A549 (cell line): ENCODE measurements around the gene GRIK2. TPM values are rescaled to one million over a fixed set of nuclear protein-coding genes. Genes with fewer than 3 reads are reported as not detected.
A peak's percentile ranks its signal among the peaks of the same experiment; 100 is the strongest.
"Not testable (repeated sequence)": the region's sequence is repeated elsewhere in the genome, so short reads cannot be mapped to it uniquely, and the experiment has no call there.

Experiments
- ATAC-seq, 2 experiments: fragments of 200-7000 bp in 1 of 2; fragments of >200 bp in 1 of 2; cut with Nextera tagmentation in 1 of 2; cut with Tn5 transposase in 1 of 2; 3 replicates each; pipeline versions ENCODE4 v1.8.0 to v1.9.1; 2018 to 2020; ENCODE audit warnings: mild to moderate bottlenecking in 1 of 2, moderate library complexity in 1 of 2
- CTCF ChIA-PET: fragments of 300-600 bp; sonication (Branson Sonifier 250); formaldehyde crosslinking; extraction: SDS; loops from one replicate; lab custom pipeline; 2021; ENCODE audit warnings: antibody characterized with exemption, inconsistent platforms; lab: Yijun Ruan, JAX
- POLR2A ChIA-PET: fragments of 350-600 bp; formaldehyde crosslinking; extraction: SDS; loops from one replicate; lab custom pipeline; 2021; ENCODE audit warnings: antibody characterized with exemption, inconsistent platforms; lab: Yijun Ruan, JAX
- DNase-seq, 2 experiments: peaks; one replicate each; pipeline versions ENCODE4 v3.0.0 to v3.0.0-alpha.2; 2011 to 2016; ENCODE audit warnings: low read depth in 1 of 2, low spot score in 1 of 2
- FAIRE-seq: peaks from 2 replicates; lab custom pipeline; 2011; peaks lifted over from hg19 to GRCh38; lab: Jason Lieb, UNC
- H3K27ac ChIP-seq, 2 experiments: fragments of >200 bp; sonication (Bioruptor Twin); formaldehyde crosslinking; 3 replicates each; pipeline ENCODE4 v1.5.1; 2016 to 2017
- H3K4me1 ChIP-seq: fragments of >200 bp; sonication (Bioruptor Twin); formaldehyde crosslinking; 3 replicates; pipeline ENCODE4 v1.6.1; 2016
- H3K4me2 ChIP-seq: fragments of >200 bp; sonication (Bioruptor Twin); formaldehyde crosslinking; 3 replicates; pipeline ENCODE4 v1.6.1; 2016
- H3K4me3 ChIP-seq: fragments of >200 bp; sonication (Bioruptor Twin); formaldehyde crosslinking; 3 replicates; pipeline ENCODE4 v1.5.1; 2016
- H3K9me3 ChIP-seq: fragments of >200 bp; sonication (Bioruptor Twin); formaldehyde crosslinking; 3 replicates; pipeline ENCODE4 v1.6.1; 2016
- CBX2 ChIP-seq: fragments of 200-600 bp; sonication (generic); IDR thresholded peaks from 2 replicates; pipeline ENCODE4 v1.6.1; 2016; ENCODE audit warnings: low read depth, mild to moderate bottlenecking, borderline replicate concordance
- CBX8 ChIP-seq: fragments of 200-600 bp; sonication (generic); IDR thresholded peaks from 2 replicates; pipeline ENCODE4 v1.6.1; 2016
- CEBPB ChIP-seq, 2 experiments: fragments of >200 bp in 1 of 2; sonication (Bioruptor Twin) in 1 of 2; formaldehyde crosslinking in 1 of 2; IDR thresholded peaks; 2 replicates each; pipeline ENCODE4 v1.6.1; 2012 to 2016
- CHD2 ChIP-seq: fragments of 150-350 bp; IDR thresholded peaks from 2 replicates; pipeline ENCODE4 v1.6.1; 2014; ENCODE audit warnings: low read length; ENCODE audit not compliant: partially characterized antibody
- CHD4 ChIP-seq: fragments of 200-600 bp; sonication (generic); IDR thresholded peaks from 2 replicates; pipeline ENCODE4 v1.6.1; 2016; ENCODE audit warnings: antibody characterized with exemption, mild to moderate bottlenecking, borderline replicate concordance
- EHMT2 ChIP-seq: fragments of 200-600 bp; sonication (generic); IDR thresholded peaks from 2 replicates; pipeline ENCODE4 v1.6.1; 2016; ENCODE audit warnings: antibody characterized with exemption, low read depth, mild to moderate bottlenecking, moderate library complexity
- EP300 ChIP-seq, 2 experiments: fragments of >200 bp; sonication (Bioruptor Twin); formaldehyde crosslinking; IDR thresholded peaks; 2 replicates in 1 of 2; 3 replicates in 1 of 2; pipeline ENCODE4 v1.6.1; 2016 to 2017
- HEYL ChIP-seq: fragments of 250-450 bp; sonication (Bioruptor Pico); IDR thresholded peaks from 2 replicates; pipeline ENCODE4 v1.8.0; 2021; ENCODE audit warnings: mild to moderate bottlenecking, moderate library complexity
- HOXA7 ChIP-seq: fragments of 250-450 bp; sonication (Bioruptor Pico); IDR thresholded peaks from 2 replicates; pipeline ENCODE4 v1.5.0; 2020; ENCODE audit warnings: mild to moderate bottlenecking, moderate library complexity
- HOXB5 ChIP-seq: fragments of 250-450 bp; sonication (Bioruptor Pico); IDR thresholded peaks from 2 replicates; pipeline ENCODE4 v1.5.0; 2020; ENCODE audit warnings: mild to moderate bottlenecking, moderate library complexity
- JUN ChIP-seq, 2 experiments: fragments of >200 bp; sonication (Bioruptor Twin); formaldehyde crosslinking; IDR thresholded peaks; 2 replicates in 1 of 2; 3 replicates in 1 of 2; pipeline ENCODE4 v1.6.1; 2016 to 2017
- JUNB ChIP-seq: fragments of >200 bp; sonication (Bioruptor Twin); formaldehyde crosslinking; IDR thresholded peaks from 2 replicates; pipeline ENCODE4 v1.6.1; 2016
- MAFK ChIP-seq: fragments of 450-650 bp; IDR thresholded peaks from 2 replicates; pipeline ENCODE4 v1.6.1; 2014; ENCODE audit not compliant: partially characterized antibody
- NPAS2 ChIP-seq: fragments of 250-450 bp; sonication (Bioruptor Pico); IDR thresholded peaks from 2 replicates; pipeline ENCODE4 v1.8.0; 2022; ENCODE audit warnings: mild to moderate bottlenecking, moderate library complexity, borderline replicate concordance
- POLR2AphosphoS2 ChIP-seq: conservative IDR thresholded peaks from 2 replicates; pipeline ENCODE4 v1.6.1; 2012; ENCODE audit warnings: low read length, improper control_type of control experiment, inconsistent platforms
- RARB ChIP-seq: fragments of 250-450 bp; sonication (Bioruptor Pico); IDR thresholded peaks from 2 replicates; pipeline ENCODE4 v1.8.0; 2021; ENCODE audit warnings: mild to moderate bottlenecking, moderate library complexity
- RCOR1 ChIP-seq: fragments of 150-350 bp; IDR thresholded peaks from 2 replicates; pipeline ENCODE4 v1.6.1; 2014; ENCODE audit warnings: antibody characterized with exemption, low read length, low read depth
- RFX5 ChIP-seq: fragments of 450-650 bp; IDR thresholded peaks from 2 replicates; pipeline ENCODE4 v1.7.1; 2014; ENCODE audit warnings: antibody characterized with exemption, mild to moderate bottlenecking, moderate library complexity
- SREBF2 ChIP-seq: fragments of 450-650 bp; IDR thresholded peaks from 2 replicates; pipeline ENCODE4 v1.6.1; 2014; ENCODE audit warnings: mild to moderate bottlenecking, moderate library complexity
- ZC3H11A ChIP-seq: fragments of 450-650 bp; IDR thresholded peaks from 2 replicates; pipeline ENCODE4 v1.6.1; 2014; ENCODE audit warnings: antibody characterized with exemption, mild to moderate bottlenecking
- ZFP36 ChIP-seq: fragments of 450-650 bp; IDR thresholded peaks from 2 replicates; pipeline ENCODE4 v1.6.1; 2014; ENCODE audit warnings: borderline replicate concordance; ENCODE audit not compliant: partially characterized antibody
- ZNF302 ChIP-seq: fragments of 250-450 bp; sonication (Bioruptor Pico); IDR thresholded peaks from 2 replicates; pipeline ENCODE4 v1.9.0; 2021; ENCODE audit warnings: inconsistent platforms, mild to moderate bottlenecking, moderate library complexity
- ZSCAN20 ChIP-seq: fragments of 250-450 bp; sonication (Bioruptor Pico); IDR thresholded peaks from 2 replicates; pipeline ENCODE4 v1.8.0; 2022; ENCODE audit warnings: mild to moderate bottlenecking, moderate library complexity
- WGBS: methylation state at CpG from one replicate; pipeline ENCODE4 v1.1.6; 2017; ENCODE audit errors: missing lambda C conversion rate; 5-methylcytosine and 5-hydroxymethylcytosine counted together
- polyA plus RNA-seq, 4 experiments: library from polyadenylated mRNA; depleted of rRNA in 3 of 4; stranded (reverse); fragments of >200 nt; fragmentation: RNase III in 1 of 4; extraction: RNeasy Plus Mini Kit Qiagen cat#74134 plus additional on column Dnase treatment in 1 of 4; gene quantifications; 2 replicates in 3 of 4; 3 replicates in 1 of 4; pipeline ENCODE4 v1.2.3, GENCODE V29; 2011 to 2017
- TF ChIP-seq, protein P1 (sequence below): IDR thresholded peaks from 2 replicates; pipeline ENCODE4 v1.6.1; 2012; ENCODE audit warnings: low read depth, borderline replicate concordance
- TF ChIP-seq, protein P2 (sequence below): IDR thresholded peaks from 2 replicates; pipeline ENCODE4 v1.6.1; 2012
- TF ChIP-seq, protein P3 (sequence below): fragments of >200 bp; sonication (Bioruptor Twin); formaldehyde crosslinking; IDR thresholded peaks from 2 replicates; pipeline ENCODE4 v1.6.1; 2016
- TF ChIP-seq, protein P4 (sequence below): IDR thresholded peaks from 2 replicates; pipeline ENCODE4 v1.6.1; 2012
- TF ChIP-seq, protein P5 (sequence below): fragments of 150-350 bp; IDR thresholded peaks from 2 replicates; pipeline ENCODE4 v1.6.1; 2014; ENCODE audit warnings: low read depth, mild to moderate bottlenecking, low read length

GRIK2 gene
- polyA plus RNA-seq, 2 of the 4 experiments (the other 2 are of a cell fraction), result 0.56 to 0.65 TPM

DNA sequence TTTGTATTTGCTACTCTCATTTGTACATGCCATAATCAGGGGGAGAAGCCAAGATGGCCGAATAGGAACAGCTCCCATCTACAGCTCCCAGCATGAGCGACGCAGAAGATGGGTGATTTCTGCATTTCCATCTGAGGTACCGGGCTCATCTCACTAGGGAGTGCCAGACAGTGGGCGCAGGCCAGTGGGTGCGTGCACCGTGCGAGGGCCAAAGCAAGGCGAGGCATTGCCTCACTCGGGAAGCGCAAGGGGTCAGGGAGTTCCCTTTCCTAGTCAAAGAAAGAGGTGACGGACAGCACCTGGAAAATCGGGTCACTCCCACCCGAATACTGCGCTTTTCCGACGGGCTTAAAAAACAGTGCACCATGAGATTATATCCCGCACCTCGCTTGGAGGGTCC lies 694.7 kb downstream of the GRIK2 start:
- CTCF ChIA-PET, result interaction anchor here (0.6 kb wide), 1 partner anchor 71 kb away, joined by 3 read pairs; no protein-coding TSS in a partner anchor
- POLR2A ChIA-PET, H3K4me3 ChIP-seq, H3K27ac ChIP-seq, ATAC-seq, H3K9me3 ChIP-seq, DNase-seq, FAIRE-seq, H3K4me2 ChIP-seq, H3K4me1 ChIP-seq: not testable (repeated sequence)
- 70% methylated on average over 13 of the region's 19 CpGs for WGBS

DNA sequence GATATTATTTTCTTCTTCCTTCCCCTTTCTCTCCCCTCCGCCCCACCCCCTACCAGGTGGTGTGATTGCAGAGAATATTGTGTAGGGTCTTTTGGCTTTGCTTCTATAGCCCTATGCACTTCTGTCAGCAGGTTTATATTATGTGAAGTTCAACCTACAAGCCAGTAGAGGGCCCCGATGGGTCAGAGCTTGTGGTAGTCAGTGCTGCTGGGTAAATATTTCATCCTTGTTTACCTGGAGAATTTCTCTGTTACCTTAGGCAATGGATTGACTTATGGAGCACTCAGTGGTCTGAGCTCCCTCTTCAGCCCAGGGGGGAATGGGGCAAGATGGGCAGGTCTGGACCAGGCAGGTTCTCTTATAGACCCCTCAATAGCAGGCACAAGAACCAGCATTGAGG lies 720.9 kb downstream of the GRIK2 start:
- DNase-seq, result peak in 1 of 2 experiments; percentile 1
- WGBS, result 0% methylated on average over 1 of the region's 2 CpGs
- Histone ChIP-seq H3K4me3 (no peak overlapping the region), H3K9me3 (no peaks in the 10 kb centered on the region), H3K27ac (no peak overlapping the region), H3K4me1 (no peaks in the 10 kb centered on the region), H3K4me2 (no peak overlapping the region)
- ChIA-PET CTCF (no interaction called here), POLR2A (no interaction called here)
- TF ChIP-seq CBX8, result no peak
- TF ChIP-seq SREBF2, result no peak
- no peak for TF ChIP-seq ZSCAN20 (CRISPR knock-in tag)
- no peak for TF ChIP-seq HEYL
- no peak for TF ChIP-seq RFX5
- TF ChIP-seq CHD2, result no peak
- TF ChIP-seq ZFP36, result no peak
- TF ChIP-seq ZC3H11A, result no peak
- TF ChIP-seq JUN (IDR thresholded peaks at IDR 0.05), result no peak
- TF ChIP-seq, protein P1, sequence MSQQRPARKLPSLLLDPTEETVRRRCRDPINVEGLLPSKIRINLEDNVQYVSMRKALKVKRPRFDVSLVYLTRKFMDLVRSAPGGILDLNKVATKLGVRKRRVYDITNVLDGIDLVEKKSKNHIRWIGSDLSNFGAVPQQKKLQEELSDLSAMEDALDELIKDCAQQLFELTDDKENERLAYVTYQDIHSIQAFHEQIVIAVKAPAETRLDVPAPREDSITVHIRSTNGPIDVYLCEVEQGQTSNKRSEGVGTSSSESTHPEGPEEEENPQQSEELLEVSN, result no peak
- TF ChIP-seq RCOR1, result no peak
- TF ChIP-seq EHMT2, result no peak
- ATAC-seq, result no peak
- FAIRE-seq, result no peak

DNA sequence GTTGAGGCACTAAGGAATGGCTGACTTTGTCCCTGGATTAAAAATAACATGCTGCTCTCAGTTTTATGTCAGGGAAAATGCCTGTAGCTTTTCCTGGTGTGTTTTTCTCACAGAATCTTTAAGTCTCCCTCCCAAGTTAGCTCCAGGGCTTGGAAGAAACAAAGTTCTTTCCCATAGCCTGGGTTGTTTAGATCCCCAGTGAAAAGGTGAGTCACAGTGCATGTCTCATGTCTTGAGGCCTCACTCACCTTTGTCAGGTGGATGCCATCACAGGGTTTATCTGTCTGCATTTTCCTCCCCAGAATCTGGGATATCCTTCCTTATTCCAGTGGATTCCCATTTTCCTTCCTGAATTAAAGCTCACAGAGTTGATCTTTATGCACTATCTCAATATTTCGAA lies 722.4 kb downstream of the GRIK2 start:
- WGBS, result 12% methylated on average over 1 of the region's 1 CpG
- CTCF ChIA-PET, result no interaction called here
- DNase-seq, result no peak
- Histone ChIP-seq H3K4me1 (no peaks in the 10 kb centered on the region), H3K4me3 (no peak overlapping the region), H3K27ac (no peak overlapping the region), H3K9me3 (no peaks in the 10 kb centered on the region), H3K4me2 (no peak overlapping the region)
- POLR2A ChIA-PET, result no interaction called here
- FAIRE-seq, result no peak
- no peak for TF ChIP-seq CEBPB (IDR thresholded peaks at IDR 0.05)
- no peak for TF ChIP-seq CBX2
- no peak for TF ChIP-seq RCOR1
- TF ChIP-seq EP300 (IDR thresholded peaks at IDR 0.05), result no peak
- TF ChIP-seq, protein P2, sequence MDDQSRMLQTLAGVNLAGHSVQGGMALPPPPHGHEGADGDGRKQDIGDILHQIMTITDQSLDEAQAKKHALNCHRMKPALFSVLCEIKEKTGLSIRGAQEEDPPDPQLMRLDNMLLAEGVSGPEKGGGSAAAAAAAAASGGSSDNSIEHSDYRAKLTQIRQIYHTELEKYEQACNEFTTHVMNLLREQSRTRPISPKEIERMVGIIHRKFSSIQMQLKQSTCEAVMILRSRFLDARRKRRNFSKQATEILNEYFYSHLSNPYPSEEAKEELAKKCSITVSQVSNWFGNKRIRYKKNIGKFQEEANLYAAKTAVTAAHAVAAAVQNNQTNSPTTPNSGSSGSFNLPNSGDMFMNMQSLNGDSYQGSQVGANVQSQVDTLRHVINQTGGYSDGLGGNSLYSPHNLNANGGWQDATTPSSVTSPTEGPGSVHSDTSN, result no peak
- TF ChIP-seq SREBF2, result no peak
- TF ChIP-seq NPAS2, result no peak
- no peak for TF ChIP-seq RARB (CRISPR knock-in tag)
- no peak for TF ChIP-seq POLR2AphosphoS2
- TF ChIP-seq, protein P3, sequence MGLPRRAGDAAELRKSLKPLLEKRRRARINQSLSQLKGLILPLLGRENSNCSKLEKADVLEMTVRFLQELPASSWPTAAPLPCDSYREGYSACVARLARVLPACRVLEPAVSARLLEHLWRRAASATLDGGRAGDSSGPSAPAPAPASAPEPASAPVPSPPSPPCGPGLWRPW, result no peak
- TF ChIP-seq, protein P4, sequence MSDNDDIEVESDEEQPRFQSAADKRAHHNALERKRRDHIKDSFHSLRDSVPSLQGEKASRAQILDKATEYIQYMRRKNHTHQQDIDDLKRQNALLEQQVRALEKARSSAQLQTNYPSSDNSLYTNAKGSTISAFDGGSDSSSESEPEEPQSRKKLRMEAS, result no peak
- TF ChIP-seq, all 56 proteins: peak for 0
- ATAC-seq, result no peak

DNA sequence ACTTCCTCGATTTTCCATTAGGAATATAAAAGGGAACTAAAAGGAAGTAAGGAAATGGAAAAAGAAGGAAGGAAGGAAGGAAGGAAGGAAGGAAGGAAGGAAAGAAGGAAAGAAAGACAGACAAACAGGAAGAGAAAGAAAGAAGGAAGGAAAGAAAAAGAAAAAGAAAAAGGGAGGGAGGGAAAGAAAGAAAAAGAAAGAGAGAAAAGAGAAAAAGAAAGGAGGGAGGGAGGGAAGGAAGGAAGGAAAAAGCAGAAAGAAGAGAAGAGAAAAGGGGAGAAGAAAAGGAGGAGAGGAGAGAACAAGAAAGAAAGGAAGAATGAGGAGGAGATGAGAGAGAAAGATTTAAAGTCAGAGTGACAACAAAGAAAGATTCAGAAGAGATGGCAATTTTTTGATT lies 724.5 kb downstream of the GRIK2 start:
- no peaks in the 10 kb centered on the region for H3K4me1 ChIP-seq
- H3K27ac ChIP-seq, result no peak overlapping the region
- WGBS, result 8% methylated on average over 1 of the region's 1 CpG
- DNase-seq (no peak), ATAC-seq (no peak), FAIRE-seq (no peak)
- H3K9me3 ChIP-seq, result no peaks in the 10 kb centered on the region
- POLR2A ChIA-PET, result no interaction called here
- CTCF ChIA-PET, result no interaction called here
- H3K4me2 ChIP-seq, result no peak overlapping the region
- H3K4me3 ChIP-seq, result no peak overlapping the region
- no peak for TF ChIP-seq RFX5
- no peak for TF ChIP-seq MAFK
- TF ChIP-seq HOXA7 (CRISPR knock-in tag), result no peak
- TF ChIP-seq HOXB5 (CRISPR knock-in tag), result no peak
- no peak for TF ChIP-seq CHD4
- no peak for TF ChIP-seq ZNF302
- no peak for TF ChIP-seq JUNB
- TF ChIP-seq, protein P2, result no peak
- TF ChIP-seq ZSCAN20 (CRISPR knock-in tag), result no peak
- TF ChIP-seq, protein P5, sequence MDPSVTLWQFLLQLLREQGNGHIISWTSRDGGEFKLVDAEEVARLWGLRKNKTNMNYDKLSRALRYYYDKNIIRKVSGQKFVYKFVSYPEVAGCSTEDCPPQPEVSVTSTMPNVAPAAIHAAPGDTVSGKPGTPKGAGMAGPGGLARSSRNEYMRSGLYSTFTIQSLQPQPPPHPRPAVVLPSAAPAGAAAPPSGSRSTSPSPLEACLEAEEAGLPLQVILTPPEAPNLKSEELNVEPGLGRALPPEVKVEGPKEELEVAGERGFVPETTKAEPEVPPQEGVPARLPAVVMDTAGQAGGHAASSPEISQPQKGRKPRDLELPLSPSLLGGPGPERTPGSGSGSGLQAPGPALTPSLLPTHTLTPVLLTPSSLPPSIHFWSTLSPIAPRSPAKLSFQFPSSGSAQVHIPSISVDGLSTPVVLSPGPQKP, result no peak
